NCI-H524 treated with DMSO at 0.1 percent for 48 hours (cell line): ENCODE data around the gene ST6GALNAC2.
"Not testable (repeated sequence)": the region's sequence is repeated elsewhere in the genome, so short reads cannot be mapped to it uniquely, and the experiment has no call there.

Source experiments
- DNase-seq: peaks from one replicate; lab custom pipeline; 2025; lab: John Stamatoyannopoulos, UW

Gene ST6GALNAC2

DNA sequence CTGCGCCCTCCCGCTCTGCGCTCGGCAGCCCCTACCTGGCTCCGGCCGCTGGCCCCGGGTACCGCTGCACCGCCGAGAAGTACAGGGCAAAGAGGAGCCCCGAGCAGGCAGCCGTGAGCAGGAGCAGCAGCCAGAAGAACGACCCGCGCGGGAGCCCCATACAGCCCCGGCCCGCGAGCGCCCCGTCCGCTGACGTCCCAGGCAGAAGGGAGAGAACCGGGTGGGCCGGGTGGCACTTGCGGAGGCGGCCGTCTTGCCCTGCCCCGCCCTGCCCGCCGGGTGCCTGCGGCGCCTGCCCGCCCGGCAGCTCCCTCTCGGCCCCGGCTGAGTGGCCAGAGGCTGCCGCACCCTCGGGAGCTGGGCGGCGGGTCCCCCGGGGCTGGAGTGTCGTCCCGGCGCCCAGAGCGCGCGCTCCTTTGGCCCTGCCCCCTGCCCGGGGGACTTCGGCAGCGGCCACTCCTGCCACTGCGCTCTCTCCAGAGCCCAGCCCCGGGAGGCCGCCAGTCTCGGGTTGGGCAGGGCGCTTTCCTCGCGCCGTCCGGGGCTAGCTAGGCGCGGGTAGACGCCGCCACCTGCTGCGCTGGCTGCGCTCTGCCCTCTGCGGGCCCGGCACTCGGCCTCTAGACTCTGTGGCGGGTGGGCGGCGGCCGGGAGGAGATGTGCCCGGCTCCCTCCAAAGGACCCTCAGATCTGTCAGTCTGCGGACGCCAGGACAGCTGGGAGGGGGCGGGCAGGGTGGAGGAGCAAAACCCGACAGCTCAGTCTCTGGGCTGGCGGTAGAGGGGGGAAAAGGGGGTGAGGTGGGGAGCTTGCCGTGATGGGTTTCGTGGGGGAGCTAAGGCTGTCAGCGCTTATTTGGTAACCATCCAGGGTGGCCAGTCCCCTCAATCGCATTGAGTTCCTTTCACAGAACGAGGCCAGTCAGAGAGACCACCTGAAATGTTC, at the start of gene ST6GALNAC2:
Gene ST6GALNAC2, minus strand, starts transcription at position 212 of the 945 bp plus-strand sequence. Its CDS starts 52 bp downstream, at position 160.
- DNase-seq = no peak

DNA sequence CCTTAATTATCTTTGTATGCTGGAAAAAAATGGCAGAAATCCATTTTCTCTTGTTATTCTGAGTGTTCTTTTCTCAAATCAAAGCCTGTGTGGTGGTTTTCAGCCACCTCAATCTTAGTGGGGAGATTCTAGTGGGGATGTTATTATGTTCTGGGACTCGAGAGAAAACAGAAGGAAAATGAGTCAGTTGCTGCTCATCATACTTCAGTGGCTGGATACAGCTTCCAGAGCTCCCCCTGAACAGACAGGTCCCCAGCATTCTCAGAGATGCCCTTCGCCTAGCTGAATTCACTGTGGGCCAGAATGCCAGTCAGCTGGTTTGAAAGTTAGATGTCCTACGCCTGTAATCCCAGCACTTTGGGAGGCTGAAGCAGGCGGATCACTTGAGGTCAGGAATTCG, 49.4 kb upstream of the ST6GALNAC2 start:
- DNase-seq = no peak

DNA sequence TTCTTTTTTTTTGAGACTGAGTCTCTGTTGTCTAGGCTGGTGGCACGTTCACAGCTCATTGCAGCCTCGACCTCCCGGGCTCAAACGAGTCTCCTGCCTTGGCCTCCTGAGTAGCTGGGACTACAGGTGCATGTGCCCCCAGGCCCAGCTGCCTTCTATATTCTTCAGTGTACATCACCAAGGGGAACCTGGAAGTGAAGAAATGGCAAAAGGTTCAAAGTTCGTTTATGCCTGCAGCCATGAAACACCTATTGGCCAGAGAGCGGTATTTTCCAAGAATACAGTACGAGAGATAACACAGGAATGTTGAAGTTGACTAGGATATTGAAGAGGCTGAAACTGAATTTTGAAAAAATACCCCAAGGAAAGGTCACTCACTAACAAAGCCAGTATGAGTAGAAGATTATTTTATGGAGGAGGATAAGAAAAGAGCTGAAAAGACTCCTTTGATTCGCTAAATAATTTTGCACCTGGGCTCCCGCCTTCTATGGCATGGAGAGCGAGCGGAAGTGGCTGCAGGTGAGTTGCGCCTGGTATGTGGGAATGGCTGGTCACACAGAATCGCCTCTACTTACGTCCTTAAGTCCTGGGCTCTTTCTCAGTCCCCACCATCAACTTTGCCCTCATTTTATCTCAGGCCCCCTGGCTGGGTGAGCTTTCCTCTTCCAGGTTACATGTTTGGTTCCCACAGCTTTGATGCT, 48.1 kb upstream of the ST6GALNAC2 start:
- no peak for DNase-seq

DNA sequence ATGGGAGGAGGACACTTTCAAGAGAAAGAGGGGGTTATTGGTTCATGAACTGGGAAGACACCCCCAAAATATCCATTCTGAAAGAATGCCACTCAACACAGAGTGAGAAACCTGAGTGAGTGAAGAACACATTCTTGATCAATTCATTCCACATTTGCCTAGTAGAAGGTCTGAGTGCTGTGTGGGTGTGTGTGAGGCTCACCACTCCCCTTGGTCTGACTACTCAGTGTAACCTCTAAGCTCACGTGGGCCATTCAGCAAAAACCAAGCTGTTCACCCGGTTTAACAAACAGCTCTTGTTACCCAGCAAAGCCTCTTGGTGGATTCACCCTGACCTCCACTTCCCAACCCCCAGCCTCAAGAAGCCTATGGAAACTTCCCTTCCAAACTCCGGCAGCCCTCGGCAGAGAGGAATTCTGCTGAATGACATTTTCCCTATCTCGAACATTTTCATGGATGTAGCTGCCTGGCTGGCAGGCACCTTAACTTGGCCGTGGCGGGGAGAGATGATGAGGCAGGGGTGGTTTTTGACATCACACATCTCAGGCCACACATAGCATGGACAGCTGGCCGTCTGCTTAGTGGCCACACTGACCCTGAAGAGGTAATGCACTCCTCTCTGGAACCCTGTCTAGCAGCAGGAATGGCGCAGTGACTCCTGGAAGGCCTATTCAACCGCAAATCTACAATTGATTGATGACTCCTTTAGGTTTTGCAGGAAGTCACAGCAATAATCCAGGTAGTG, 46.3 kb upstream of the ST6GALNAC2 start:
- DNase-seq = no peak

DNA sequence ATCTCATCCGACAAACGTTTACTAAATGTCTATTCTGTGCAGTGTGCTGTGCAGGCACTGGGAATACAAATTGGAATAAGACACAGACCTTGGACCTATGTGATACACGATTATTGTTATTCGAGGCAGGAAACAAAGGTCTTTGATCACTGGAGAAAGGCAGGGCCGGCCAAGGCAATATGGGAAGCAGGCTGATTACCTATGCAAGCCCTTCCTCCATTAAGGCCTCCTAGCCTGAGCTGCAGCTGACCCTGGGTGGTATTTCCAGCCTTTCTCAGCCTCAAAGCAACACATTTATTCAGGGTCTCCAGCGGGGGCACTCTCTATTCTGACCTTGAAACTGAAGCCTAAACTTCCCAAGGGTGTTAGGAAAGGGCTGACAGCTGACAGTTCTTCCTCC, 44.5 kb upstream of the ST6GALNAC2 start:
- no peak for DNase-seq

DNA sequence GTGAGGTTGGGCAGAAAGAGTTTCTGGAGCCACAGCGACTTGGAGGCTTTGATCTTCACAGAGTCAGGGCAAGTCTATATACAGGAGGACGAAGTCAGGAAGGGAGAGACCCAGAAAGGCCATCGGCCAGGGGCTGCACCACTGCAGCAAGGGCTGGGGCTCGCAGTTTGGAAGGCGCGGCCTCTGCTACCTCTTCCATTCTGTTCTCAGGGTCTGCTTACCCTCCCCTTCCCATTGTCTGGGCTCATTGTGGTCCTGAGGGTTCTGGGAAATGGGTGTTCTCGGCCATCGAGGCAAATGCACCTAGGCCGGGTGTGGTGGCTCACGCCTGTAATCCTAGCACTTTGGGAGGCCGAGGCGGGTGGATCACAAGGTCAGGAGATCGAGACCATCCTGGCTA, 41.9 kb upstream of the ST6GALNAC2 start:
- DNase-seq = no peak

DNA sequence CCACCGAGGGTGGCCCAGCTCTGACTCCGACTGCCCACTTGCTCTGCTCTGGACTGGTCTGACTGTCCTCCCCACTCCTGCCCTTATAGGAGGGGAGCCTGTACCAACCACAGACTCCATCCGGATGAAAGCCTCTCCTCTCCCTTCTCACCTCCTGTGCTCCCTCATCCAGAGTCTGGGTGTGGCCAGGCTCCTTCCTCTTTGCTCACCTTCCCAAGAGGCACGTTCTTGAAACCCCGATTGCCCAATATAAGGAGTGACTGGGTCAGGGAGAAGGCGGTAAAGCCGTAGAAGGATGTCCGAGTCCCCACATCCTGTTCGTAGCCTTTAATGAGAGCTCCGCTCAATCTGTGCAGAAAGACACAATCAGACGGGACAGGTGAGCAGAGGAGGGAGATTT, 40.8 kb upstream of the ST6GALNAC2 start:
- DNase-seq = no peak

DNA sequence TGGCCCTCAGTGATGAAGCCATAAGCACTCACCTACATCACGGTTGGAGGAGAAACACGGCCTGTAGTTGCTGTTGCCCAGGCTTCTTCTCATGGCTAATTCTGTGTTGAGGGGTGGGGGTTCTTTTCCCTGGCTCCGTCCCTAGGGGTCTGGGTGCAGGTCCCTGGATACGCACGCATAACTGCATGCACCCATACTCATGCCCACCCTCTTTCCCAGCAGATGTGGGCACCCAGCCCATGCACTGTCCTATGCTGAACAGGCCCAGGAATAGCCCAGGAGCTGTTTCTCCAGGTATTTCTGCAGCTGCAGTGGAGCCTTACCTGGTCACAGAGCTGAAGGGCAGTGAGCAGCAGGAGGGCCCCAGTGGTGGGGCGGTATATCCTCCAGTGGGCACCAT, 39.8 kb upstream of the ST6GALNAC2 start:
- no peak for DNase-seq

DNA sequence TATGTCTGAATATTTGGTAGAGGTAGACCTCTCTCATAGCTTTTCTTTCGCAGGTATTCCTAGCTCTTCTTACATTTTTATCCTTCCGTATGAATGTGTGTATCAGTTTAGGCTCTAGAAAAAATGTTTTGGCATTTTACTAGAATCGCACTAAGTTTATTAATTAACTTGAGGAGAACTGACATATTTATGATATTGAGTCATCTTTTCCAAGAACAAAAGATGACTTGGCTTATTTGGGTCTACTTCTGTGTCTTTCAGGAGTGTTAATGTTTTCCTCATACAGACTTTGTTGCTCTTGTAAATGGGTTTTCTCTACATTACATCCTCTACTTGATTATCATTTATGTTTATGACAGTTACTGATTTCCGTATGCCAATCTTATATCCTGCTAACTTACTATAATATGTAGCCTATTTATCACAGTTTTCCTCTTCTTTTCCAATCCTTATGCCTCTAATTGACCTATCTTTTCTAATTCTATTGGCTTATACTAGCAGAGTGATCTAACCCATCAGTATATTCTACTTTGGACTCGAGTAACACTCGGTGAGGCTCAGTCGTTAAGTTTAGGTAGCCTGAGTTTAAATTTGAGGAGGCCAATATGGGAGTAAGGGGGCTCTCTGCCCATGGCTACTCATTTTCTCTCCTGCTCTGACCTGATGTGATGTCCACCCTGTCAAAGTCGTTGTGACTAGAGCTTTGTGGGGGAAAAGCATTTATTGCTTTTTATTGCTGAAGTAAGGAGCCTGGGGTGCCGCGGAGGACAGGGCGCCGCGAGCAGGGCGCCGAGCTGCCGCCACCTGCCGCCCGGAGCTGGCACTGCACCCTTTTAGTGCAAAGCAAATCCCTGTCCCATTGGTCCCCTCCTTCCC, 37.8 kb upstream of the ST6GALNAC2 start:
- no peak for DNase-seq

DNA sequence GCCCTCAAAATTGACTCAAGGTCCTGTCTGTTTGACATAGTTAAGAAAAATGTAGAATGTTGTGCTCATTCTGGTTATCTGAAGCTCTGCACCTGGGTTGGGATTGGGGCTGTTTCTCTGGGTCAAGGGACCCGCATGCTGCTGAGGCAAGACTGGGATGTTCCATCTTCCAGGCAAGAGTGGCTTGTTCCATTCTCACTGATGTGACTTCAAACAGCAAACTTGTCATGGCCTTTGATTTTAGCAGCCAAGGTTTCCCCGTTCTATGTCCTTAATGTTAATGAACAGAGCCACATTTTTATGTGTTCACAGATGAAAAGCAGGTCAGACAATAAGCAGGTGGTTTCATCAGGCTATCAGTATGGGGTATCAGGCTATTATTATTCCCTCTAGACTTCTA, 32.2 kb upstream of the ST6GALNAC2 start:
- DNase-seq = no peak

DNA sequence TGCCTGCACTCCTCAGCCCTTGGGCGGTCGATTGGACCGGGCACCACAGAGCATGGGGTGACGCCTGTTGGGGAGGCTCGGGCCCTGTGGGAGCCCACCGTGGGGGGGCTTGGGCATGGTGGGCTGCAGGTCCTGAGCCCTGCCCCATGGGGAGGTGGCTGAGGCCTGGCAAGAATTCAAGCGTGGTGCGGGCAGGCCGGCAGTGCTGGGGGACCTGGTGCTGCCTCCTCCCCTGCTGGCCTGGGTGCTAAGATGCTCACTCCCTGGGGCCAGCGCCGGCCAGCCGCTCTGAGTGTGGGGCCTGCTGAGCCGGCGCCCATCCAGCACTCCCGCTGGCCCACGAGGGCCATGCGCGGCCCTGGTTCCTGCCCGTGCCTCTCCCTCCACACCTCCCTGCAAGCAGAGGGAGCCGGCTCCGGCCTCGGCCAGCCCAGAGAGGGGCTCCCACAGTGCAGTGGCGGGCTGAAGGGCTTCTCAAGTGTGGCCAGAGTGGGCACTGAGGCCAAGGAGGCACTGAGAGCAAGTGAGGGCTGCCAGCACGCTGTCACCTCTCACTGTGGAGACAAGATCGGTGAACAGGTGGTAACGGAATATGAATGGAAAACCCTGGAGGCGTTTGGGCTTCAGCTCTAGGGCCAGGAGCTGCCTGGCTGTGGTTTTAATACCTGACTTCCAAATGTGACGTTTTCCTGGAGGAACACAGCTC, 29.4 kb upstream of the ST6GALNAC2 start:
- DNase-seq = no peak

DNA sequence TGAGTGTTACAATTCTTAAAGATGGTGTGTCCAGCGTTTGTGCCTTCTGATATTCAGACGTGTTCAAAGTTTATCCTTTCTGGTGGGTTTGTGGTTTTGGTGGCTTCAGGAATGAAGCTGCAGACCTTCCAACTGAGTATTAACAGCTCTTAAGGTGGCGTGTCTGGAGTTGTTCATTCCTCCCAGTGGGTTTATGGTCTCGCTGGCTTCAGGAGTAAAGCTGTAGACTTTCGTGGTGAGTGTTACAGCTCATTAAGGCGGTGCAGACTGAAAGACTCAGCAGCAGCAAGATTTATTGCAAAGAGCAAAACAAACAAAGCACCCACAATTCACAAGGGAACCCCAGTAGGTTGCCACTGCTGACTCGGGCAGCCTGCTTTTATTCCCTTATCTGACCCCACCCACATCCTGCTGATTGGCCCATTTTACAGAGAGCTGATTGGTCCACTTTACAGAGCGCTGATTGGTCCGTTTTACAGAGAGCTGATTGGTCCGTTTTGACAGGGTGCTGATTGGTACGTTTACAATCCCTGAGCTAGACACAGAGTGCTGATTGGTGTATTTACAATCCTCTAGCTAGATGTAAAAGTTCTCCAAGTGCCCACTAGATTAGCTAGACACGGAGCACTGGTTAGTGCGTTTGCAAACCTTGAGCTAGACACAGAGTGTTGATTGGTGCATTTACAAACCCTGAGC, 28.6 kb upstream of the ST6GALNAC2 start:
- DNase-seq = not testable (repeated sequence)

DNA sequence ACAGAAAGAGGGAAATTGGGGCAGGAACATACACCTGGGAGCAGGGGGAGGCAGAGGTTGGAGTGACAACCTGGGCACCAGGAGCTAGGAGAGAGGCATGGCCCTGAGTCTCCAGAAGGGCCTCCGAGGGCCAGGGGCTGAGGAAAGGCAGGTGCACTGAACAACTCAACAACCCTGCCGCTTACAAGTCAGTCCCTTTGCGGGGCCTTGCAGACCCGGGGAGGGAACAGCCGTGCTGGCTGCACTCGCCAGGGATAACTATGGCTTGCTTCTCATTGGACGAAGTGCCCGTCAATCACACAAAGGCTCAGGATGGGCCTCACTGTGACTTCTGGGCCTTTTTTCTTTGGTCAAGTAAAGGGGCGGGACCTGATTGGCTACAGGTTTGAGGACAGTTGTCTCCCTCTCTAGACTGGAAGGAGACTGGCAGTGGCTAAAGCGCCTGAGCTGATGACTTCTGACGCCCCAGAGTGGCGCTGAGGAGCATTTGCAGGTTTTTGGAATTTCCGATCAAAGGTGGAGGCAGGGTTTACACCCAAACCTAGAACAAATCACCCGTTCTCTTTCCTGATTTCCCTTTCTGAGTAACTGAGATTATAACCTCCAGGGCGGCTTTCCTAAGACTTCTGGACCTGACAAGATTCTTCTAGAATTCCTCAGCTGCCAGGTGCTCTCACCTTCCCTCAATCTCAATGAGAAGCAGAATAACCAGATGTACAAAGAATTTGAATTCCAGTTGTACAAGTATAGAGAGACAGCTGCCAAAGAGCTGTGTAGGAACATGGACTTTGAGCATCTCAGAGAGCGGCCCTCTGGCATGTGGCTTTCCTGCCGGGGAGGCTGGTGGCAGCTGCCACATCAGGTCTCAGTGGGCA, 27.6 kb upstream of the ST6GALNAC2 start:
- peak; percentile 39 for DNase-seq

DNA sequence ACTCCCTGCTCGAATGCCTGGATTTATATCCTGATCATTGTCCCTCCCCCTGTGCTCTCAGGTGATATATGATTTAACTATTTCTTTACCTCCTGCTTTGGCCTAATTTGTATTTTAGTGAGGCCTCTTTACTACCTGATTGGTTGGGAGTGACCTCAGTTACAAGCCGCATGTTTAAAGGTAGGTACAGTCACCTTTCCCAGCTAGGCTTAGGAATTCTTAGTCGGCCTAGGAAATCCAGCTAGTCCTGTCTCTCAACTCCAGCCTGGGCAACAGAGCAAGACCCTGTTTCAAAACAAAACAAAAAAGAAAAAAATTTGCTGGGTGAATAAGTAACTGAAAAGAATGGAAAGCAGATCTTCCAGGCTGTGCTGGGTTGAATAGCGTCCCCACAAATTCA, 26.8 kb upstream of the ST6GALNAC2 start:
- DNase-seq = no peak

DNA sequence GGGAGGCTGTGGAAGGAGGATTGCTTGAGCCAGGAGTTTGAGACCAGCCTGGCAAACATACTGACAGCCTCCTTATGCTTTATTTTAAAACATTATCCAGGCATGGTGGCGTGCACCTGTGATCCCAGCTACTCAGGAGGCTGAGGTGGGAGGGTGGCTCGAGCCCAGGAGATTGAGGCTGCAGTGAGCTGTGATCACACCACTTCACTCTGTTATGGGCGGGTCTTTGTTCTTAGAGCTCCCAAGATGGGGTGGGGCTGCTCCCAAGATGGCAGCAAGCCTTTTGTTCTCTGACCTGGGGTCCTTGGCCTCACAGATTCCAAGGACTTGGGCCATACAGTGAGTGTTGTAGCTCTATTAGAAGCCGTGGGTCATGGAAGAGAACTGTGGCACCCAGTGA, 26.1 kb upstream of the ST6GALNAC2 start:
- DNase-seq = no peak

DNA sequence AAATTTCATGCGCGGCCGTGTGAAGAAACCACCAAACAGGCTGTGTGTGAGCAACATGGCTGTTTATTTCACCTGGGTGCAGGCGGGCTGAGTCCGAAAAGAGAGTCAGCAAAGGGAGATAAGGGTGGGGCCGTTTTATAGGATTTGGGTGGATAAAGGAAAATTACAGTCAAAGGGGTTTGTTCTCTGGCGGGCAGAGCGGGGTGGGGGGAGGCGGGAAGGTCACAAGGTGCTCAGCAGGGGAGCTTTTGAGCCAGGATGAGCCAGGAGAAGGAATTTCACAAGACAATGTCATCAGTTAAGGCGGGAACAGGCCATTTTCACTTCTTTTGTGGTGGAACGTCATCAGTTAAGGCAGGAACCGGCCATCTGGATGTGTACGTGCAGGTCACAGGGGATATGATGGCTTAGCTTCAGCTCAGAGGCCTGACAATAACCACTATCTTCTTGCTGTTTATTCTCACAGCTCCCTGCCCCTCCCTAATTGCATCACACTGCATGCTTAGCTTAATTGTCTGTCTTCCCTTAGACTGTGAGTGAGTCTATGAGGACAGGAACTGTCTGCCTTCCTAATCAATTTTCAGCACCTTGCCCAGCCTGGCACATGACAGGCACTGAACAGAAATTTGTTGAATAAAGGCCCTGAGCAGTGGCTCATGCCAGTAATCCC, 25.6 kb upstream of the ST6GALNAC2 start:
- not testable (repeated sequence) for DNase-seq

DNA sequence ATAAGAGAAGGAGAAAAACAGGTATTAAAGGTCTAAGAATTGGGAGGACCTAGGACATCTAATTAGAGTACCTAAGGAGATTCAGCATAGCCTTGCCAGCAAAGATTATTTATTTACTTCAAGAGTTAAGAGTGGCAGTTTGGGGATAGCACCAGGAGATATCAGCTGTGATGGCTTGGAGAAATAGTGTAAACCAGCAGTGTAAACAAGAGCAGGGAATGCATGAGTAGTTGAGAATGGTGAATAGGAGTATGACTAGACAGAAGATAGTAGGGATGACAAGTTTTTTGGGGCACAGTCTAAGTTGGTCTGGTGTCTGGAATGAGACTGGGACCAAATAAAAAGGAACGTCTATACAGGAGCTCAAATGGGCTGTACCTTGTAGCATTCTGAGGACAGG, 21.0 kb upstream of the ST6GALNAC2 start:
- not testable (repeated sequence) for DNase-seq

DNA sequence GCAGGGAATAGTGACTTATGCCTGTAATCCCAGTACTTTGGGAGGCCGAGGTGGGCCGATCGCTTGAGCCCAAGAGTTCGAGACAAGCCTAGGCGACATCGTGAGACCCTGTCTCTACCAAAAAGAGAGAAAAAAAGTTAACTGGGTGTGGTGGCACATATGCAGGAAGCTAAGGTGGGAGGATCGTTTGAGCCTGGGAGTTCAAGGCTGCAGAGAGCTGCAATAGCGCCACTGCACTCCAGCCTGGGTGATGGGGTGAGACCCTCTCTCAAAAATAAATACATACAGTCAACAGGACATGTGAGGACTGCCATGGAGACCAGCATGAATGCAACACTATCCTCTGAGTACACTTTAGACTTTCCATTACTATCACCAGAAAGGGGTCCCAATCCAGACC, 15.4 kb upstream of the ST6GALNAC2 start:
- no peak for DNase-seq
